MCF 10A (cell line): ENCODE measurements around the gene RAC3. TPM values are rescaled to one million over a fixed set of nuclear protein-coding genes. Genes with fewer than 3 reads are reported as not detected.

Experiments used
- BruUV-seq: library from RNA; stranded (reverse); fragments of 400-500 nt; replicated peaks from 2 replicates; lab custom pipeline; 2021; lab: Mats Ljungman, UMichigan
- CTCF ChIA-PET: fragments of 300-600 bp; sonication (Branson Sonifier 250); formaldehyde crosslinking; extraction: SDS; loops from one replicate; lab custom pipeline; 2021; ENCODE audit warnings: antibody characterized with exemption, inconsistent platforms; lab: Yijun Ruan, JAX
- POLR2A ChIA-PET: fragments of 300-600, 350-650 bp; sonication (Branson Sonifier 250); formaldehyde crosslinking; extraction: SDS; loops from one replicate; lab custom pipeline; 2020; ENCODE audit warnings: antibody characterized with exemption, inconsistent platforms; lab: Yijun Ruan, JAX
- DNase-seq: peaks from one replicate; pipeline ENCODE4 v3.0.0-alpha.2; 2018; ENCODE audit not compliant: unreplicated experiment
- H3K27ac Mint-ChIP-seq: one replicate; pipeline ENCODE4 v1.8.0; 2022; ENCODE audit warnings: mild to moderate bottlenecking, low read depth, mixed read lengths; ENCODE audit not compliant: unreplicated experiment
- H3K27me3 Mint-ChIP-seq: one replicate; pipeline ENCODE4 v1.8.0; 2022; ENCODE audit warnings: mixed read lengths; ENCODE audit not compliant: insufficient read depth, unreplicated experiment
- H3K36me3 Mint-ChIP-seq: one replicate; pipeline ENCODE4 v1.8.0; 2022; ENCODE audit warnings: mild to moderate bottlenecking, moderate library complexity, mixed read lengths; ENCODE audit not compliant: insufficient read depth, unreplicated experiment
- H3K4me1 Mint-ChIP-seq: one replicate; pipeline ENCODE4 v1.8.0; 2022; ENCODE audit warnings: mixed read lengths; ENCODE audit not compliant: insufficient read depth, unreplicated experiment
- H3K4me3 Mint-ChIP-seq: one replicate; pipeline ENCODE4 v1.8.0; 2022; ENCODE audit warnings: mild to moderate bottlenecking, moderate library complexity, mixed read lengths; ENCODE audit not compliant: unreplicated experiment
- H3K9me3 Mint-ChIP-seq: one replicate; pipeline ENCODE4 v1.8.0; 2022; ENCODE audit warnings: mixed read lengths; ENCODE audit not compliant: unreplicated experiment
- intact Hi-C: fragments of 100-400 bp; cut with micrococcal nuclease; formaldehyde crosslinking; loops from 2 replicates; pipeline ENCODE4 v1.14.1; 2022
- total RNA-seq: library from RNA; stranded (reverse); gene quantifications from 2 replicates; pipeline ENCODE4 v1.2.3, GENCODE V29; 2022
- TF ChIP-seq, protein P1 (sequence below): fragments of 200-600 bp; IDR thresholded peaks from one replicate; pipeline ENCODE4 v1.8.0; 2022; ENCODE audit warnings: antibody characterized with exemption, mild to moderate bottlenecking; ENCODE audit not compliant: unreplicated experiment

Gene RAC3
- total RNA-seq, 1 experiment from 2014 or later = 9.7 TPM

DNA sequence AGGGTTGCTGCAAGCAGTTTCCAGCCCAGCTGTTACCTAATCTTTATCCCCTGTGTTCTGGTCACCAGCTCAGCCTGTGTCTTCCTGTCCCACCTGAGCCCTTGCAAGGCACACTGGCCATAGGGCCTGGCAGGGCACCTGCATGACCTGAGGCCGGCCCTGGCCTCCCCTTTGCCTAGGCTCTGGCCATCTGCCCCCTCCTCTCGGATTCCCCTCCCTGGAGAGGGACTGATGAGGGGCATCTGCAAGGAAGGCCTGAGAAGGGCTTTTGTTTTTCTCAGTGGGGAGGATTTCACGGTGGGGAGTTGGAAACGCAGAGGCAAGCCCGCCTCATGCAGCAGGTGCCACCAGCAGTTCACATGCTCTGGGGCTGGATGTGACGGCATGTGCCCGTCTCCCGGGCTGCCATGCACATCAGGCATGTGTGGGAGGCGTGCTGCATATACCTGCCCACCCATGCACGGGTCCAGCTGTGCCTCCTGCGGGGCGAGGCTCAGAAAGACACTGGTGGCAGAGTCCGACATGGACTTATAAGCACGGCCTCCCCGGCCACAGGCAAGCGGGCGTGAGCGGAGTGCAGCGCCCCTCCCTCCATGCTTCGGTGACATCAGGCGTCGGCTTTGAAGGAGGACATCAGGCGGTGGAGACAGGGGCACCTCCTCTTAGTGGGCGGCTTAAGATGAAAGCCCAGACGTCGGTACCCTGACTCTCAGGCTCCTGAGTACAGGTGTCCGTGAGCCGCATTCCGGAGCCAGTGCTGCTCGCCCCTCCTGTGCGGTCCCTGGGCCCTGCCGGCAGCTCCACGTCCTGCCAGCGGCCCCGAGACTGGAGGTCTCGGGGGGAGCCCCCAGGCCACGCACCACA is 37.5 kb upstream of the RAC3 start:
- intact Hi-C loops = no loop called here
- CTCF ChIA-PET = interaction anchor here (1.0 kb wide), 1 partner anchor 26 kb away, joined by 3 read pairs; no protein-coding TSS in a partner anchor
- Mint-ChIP-seq H3K36me3 (peaks cover 10% of the 10 kb centered on the region), H3K4me1 (peaks cover 13% of the 10 kb centered on the region), H3K4me3 (no peak overlapping the region), H3K27ac (no peak overlapping the region), H3K27me3 (no peaks in the 10 kb centered on the region), H3K9me3 (no peaks in the 10 kb centered on the region)
- POLR2A ChIA-PET = interaction anchor here (0.6 kb wide), 1 partner anchor 144 kb away, joined by 5 read pairs; no protein-coding TSS in a partner anchor
- DNase-seq = no peak
- BruUV-seq = no TSS peak
- TF ChIP-seq, protein P1, sequence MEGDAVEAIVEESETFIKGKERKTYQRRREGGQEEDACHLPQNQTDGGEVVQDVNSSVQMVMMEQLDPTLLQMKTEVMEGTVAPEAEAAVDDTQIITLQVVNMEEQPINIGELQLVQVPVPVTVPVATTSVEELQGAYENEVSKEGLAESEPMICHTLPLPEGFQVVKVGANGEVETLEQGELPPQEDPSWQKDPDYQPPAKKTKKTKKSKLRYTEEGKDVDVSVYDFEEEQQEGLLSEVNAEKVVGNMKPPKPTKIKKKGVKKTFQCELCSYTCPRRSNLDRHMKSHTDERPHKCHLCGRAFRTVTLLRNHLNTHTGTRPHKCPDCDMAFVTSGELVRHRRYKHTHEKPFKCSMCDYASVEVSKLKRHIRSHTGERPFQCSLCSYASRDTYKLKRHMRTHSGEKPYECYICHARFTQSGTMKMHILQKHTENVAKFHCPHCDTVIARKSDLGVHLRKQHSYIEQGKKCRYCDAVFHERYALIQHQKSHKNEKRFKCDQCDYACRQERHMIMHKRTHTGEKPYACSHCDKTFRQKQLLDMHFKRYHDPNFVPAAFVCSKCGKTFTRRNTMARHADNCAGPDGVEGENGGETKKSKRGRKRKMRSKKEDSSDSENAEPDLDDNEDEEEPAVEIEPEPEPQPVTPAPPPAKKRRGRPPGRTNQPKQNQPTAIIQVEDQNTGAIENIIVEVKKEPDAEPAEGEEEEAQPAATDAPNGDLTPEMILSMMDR = no peak

DNA sequence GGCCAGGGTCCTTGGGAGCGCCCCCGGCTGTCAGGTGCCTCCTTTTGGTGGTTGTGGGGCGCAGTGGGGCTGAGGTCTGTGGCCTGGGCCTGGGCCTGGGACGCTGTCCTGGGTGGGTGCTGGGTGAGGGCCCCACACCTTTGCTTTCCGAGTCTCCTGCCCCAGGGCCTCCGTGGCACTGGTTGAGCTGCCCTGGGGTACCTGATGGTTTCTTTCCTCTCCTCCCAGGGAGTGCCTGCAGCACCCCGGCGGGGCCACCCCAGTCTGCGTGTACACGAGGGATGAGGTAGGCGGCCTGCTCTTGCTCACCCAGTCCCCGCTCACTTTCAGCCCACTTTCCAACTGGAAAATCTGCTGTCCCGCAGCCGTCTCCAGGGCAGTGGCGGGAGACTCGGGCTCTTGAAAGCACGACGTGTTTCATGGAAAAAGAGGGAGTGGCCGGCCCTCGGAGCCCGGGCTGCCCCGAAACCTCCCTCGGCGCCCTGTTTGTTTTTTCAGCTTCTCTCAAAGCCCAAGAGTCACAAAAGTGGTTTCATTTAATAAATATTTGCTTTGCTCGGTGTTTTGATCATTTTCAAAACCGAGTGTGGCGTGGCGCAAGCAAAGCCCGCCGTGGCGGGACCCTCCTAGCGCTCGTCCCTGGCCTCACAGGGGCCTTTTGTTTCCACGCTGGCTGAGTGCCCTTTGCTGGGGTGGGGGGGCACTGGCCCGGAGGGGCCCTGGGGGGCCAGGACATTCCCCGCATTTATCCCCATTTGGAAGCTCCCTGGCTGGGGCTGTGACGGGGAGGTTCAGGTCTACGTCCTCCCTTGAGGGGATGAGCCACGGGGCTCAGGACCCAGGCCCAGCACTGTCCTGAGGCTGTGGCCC is 36.6 kb upstream of the RAC3 start:
- TF ChIP-seq, protein P1 = no peak
- H3K27me3 Mint-ChIP-seq = no peaks in the 10 kb centered on the region
- POLR2A ChIA-PET = no interaction called here
- H3K9me3 Mint-ChIP-seq = no peaks in the 10 kb centered on the region
- H3K4me1 Mint-ChIP-seq = peaks cover 13% of the 10 kb centered on the region
- DNase-seq = no peak
- CTCF ChIA-PET = interaction anchor here (0.9 to 1.0 kb wide), 2 partner anchors 25 to 35 kb away, joined by 3 read pairs; no protein-coding TSS in a partner anchor
- peaks cover 10% of the 10 kb centered on the region for H3K36me3 Mint-ChIP-seq
- H3K4me3 Mint-ChIP-seq = no peak overlapping the region
- no TSS peak for BruUV-seq
- intact Hi-C loops = no loop called here
- no peak overlapping the region for H3K27ac Mint-ChIP-seq

DNA sequence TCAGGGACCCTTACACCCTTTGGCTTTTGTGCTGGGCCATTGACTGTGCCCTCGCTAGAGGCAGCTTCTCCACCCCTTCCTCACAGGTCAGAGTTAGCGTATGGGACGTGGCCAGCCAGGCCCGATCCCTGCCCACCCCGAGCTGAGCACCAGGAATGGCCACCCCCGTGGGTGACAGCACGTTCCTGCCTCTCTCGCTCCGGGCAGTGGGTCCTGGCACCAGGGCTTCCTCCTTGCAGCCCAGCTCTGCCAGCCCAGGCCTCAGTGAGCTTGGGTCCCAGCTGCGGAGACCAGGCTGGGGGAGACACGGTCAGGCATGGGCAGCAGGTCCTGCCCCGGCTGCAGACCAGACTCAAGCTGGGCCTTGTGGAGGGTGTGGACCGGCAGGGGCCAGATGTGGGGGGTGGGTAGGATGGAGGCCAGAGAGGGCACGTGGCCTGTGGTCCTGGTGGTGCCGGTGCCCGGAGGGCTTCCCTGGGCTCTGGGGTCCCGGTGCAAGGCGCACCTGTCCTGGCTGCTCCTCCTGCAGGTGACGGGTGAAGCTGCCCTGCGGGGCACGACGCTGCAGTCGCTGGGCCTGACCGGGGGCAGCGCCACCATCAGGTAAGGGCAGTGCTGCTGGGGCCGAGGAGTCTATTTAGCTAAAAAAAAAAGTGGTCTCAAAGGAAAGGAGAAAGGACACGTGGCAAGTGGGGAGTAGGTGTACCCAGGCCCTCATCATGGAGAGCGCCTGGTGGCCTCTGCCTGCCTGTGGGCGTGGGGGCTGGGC is 35.8 kb upstream of the RAC3 start:
- TF ChIP-seq, protein P1 = no peak
- H3K9me3 Mint-ChIP-seq = no peaks in the 10 kb centered on the region
- H3K4me1 Mint-ChIP-seq = peaks cover 11% of the 10 kb centered on the region
- intact Hi-C loops = no loop called here
- no peak overlapping the region for H3K4me3 Mint-ChIP-seq
- no peak overlapping the region for H3K27ac Mint-ChIP-seq
- no peak for DNase-seq
- POLR2A ChIA-PET = no interaction called here
- H3K27me3 Mint-ChIP-seq = no peaks in the 10 kb centered on the region
- CTCF ChIA-PET = interaction anchor here (0.6 to 1.0 kb wide), 3 partner anchors 18 to 34 kb away, joined by 3 read pairs; no protein-coding TSS in a partner anchor
- no TSS peak for BruUV-seq
- peaks cover 6% of the 10 kb centered on the region for H3K36me3 Mint-ChIP-seq
